GM12878 (cell line): Measurements from ENCODE around the gene NOD2.

Source experiments
- POLR2A ChIP-seq: IDR thresholded peaks from 2 replicates; pipeline ENCODE4 v1.6.1; 2011; ENCODE audit warnings: low read depth, mild to moderate bottlenecking, low read length
- STAT3 ChIP-seq: IDR thresholded peaks from 2 replicates; pipeline ENCODE4 v1.6.1; 2011; ENCODE audit warnings: low read depth, low read length, improper control_type of control experiment
- ZNF274 ChIP-seq: IDR thresholded peaks from one replicate; pipeline ENCODE4 v1.8.0; 2011; ENCODE audit not compliant: insufficient read length, insufficient read depth
- TF ChIP-seq, protein P1 (sequence below): fragments of 450-650 bp; IDR thresholded peaks from 2 replicates; pipeline ENCODE4 v1.6.1; 2018; ENCODE audit warnings: mild to moderate bottlenecking, low read depth, moderate library complexity; ENCODE audit not compliant: partially characterized antibody

DNA sequence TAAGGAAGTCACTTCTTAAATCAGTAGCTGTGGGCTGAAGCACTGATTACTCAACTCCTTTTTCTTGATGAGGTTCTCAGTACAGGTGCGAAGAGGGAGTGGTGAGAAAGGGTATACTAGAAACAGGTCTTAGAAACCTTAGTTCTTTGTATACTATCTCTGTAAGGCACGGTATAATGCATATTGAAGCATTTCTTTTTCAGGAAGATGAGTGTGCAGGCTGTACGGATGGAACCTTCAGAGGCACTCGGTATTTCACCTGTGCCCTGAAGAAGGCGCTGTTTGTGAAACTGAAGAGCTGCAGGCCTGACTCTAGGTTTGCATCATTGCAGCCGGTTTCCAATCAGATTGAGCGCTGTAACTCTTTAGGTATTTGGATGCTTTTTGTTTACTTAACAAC lies 87.6 kb downstream of the NOD2 start:
- TF ChIP-seq POLR2A, result no peak
- no peak for TF ChIP-seq ZNF274
- TF ChIP-seq, protein P1, sequence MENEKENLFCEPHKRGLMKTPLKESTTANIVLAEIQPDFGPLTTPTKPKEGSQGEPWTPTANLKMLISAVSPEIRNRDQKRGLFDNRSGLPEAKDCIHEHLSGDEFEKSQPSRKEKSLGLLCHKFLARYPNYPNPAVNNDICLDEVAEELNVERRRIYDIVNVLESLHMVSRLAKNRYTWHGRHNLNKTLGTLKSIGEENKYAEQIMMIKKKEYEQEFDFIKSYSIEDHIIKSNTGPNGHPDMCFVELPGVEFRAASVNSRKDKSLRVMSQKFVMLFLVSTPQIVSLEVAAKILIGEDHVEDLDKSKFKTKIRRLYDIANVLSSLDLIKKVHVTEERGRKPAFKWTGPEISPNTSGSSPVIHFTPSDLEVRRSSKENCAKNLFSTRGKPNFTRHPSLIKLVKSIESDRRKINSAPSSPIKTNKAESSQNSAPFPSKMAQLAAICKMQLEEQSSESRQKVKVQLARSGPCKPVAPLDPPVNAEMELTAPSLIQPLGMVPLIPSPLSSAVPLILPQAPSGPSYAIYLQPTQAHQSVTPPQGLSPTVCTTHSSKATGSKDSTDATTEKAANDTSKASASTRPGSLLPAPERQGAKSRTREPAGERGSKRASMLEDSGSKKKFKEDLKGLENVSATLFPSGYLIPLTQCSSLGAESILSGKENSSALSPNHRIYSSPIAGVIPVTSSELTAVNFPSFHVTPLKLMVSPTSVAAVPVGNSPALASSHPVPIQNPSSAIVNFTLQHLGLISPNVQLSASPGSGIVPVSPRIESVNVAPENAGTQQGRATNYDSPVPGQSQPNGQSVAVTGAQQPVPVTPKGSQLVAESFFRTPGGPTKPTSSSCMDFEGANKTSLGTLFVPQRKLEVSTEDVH, result no peak
- no peak for TF ChIP-seq STAT3
